Gastroesophageal sphincter (tissue), 3 donors: ENCODE data around the gene FGD5.

ENCODE experiments used
- CTCF ChIP-seq, 4 experiments: fragments of 200-600 bp in 2 of 4; fragments of 450-650 bp in 2 of 4; sonication (generic) in 1 of 4; IDR thresholded peaks; one replicate each; pipeline ENCODE4 v1.5.1; 2017 to 2019; ENCODE audit warnings: antibody characterized with exemption in 4 of 4, mild to moderate bottlenecking in 2 of 4, moderate library complexity in 2 of 4
- POLR2A ChIP-seq, 2 donors: fragments of 450-650 bp; IDR thresholded peaks; one replicate each; pipeline ENCODE4 v1.6.1; 2017; ENCODE audit warnings: antibody characterized with exemption in 2 of 2, mild to moderate bottlenecking in 2 of 2, moderate library complexity in 1 of 2

- TF ChIP-seq POLR2A (IDR thresholded peaks at IDR 0.05) (no peak), CTCF (IDR thresholded peaks at IDR 0.05) (no peak)
Observed at GRCh38 chr3:14926592-14926991, 107.8 kb downstream of the FGD5 start.
